HG03095 (cell line): ENCODE results near the gene NDRG2.

Experiments
- ATAC-seq: cut with Tn5 transposase; IDR thresholded peaks from one replicate; pipeline ENCODE4 v1.9.1; 2021; ENCODE audit warnings: moderate library complexity; ENCODE audit not compliant: unreplicated experiment

NDRG2 gene

DNA sequence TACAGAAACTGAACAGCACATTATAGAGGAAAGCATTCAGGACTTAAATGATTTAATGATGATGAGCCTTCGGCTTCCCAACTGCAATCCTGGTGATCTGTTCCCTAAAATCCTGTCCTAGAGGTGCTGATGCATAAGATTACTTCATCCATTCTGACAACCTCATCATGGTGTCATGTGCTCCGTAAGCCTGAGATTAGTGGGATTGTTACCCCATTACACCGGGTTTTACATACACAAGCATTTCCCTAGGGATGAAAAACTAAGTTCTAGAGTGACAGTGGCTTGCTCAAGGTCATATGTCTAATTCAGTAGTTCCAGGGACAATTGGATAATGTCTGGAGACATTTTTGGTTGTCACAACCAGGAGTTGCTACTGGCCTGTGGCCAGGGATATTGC lies 12.3 kb upstream of the NDRG2 start:
- ATAC-seq = no peak

DNA sequence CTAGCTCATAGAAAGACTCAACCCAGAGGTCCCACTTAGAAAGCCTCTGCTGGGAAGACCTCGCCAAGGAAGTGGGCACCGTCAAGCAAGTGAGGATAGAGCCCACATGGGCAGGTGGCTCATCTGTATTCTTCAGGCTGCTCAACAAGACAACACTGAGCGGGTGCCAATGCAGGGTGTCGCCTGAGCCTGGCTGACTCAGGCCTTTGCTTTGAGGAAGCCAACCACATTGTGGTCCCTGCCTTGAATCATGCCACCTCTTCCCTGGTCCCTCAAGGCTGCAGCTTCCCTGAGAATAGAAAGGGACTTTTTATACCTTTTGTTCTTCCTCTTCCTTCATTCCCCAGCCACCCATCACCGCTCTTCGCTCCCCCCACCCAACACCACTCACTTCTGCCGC lies 11.9 kb upstream of the NDRG2 start:
- ATAC-seq = no peak

DNA sequence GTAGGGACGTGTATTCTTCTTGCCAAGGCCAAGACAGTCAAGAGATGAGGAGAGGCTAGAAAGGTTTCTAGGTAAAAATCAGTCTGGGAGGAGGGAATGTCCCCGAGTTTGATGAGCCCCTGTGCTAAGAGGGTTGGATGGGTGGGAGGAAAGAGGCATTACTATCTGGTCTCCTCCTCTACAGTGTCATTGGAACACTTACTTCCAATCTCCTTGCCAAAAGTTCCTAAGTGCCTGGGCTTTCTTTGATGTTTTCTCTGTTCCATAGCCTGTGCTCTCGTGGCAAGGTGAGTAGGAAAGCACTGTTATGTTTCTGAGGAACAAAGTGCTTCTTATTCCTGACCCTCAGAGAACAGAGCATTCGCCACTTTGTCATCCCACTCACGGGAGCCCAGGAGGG lies 9.8 kb upstream of the NDRG2 start, which contains the start of gene RNASE13:
RNASE13 (minus strand) TSS at position 101 of the 400 bp plus-strand sequence. CDS start 519 bp downstream, outside the sequence.
- ATAC-seq = no peak

DNA sequence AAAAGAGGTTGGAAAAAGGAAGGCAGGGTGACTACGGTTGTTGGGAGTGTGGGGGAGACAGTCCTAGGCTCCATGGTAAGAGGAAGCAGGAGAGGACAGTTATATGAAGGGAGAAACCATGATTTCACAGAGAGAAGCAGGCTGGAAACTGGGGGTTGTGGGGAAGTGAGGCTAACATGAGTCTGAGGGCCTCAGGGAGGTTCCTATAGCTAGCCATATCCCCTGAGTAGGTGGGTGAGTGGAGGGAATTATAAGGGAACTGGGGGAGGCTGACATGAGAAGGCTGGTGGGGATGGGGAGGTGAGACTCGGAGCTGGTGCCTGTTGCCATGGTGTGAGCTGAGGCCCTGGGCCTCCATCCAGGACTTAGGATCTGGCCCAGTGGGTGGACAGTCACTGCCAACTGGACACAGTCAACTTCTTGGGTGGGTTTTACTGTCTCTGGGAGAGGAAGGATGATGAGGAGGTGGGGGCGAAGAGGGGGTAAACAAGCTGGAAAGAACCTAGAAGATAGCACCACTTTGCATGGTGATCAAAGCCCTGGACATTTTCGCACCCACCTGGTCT lies 8.4 kb upstream of the NDRG2 start:
- ATAC-seq = no peak

DNA sequence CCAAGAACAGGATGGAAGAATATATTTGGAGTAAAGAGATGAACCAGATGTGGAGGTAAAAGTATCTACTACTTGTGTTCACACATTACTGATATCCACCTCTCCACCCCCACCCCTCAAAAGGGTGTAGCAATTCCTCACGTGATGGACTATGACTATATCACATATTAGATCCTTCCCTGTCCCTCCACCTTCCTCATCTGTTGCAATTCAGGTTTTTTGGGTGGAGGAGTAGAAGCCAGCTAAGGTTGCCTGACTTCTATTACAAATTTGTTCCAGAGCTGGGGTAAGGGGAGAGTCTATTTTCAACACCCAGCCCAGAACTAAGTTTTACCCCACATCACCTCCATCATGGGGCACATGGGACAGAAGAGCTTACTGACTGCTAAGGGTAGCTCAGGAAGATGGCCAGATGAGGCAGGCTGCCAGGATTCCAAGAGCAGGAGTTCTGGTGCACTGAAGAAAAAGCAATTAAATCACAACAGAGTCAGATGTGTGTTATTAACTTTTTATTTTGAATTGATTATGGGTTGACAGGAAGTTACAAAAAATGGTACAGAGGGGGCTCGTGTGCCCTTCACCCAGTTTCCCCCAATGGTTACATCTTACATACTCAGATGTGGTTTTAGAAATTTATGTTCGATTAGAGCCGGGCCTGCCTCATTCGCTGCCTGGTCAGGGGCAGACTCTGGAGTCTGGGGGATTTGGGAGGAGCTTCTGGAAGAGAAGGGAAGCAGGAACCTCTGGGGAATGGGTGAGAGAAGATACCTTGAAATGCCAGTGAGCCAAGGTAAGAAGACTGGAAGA lies 7.7 kb upstream of the NDRG2 start:
- no peak for ATAC-seq

DNA sequence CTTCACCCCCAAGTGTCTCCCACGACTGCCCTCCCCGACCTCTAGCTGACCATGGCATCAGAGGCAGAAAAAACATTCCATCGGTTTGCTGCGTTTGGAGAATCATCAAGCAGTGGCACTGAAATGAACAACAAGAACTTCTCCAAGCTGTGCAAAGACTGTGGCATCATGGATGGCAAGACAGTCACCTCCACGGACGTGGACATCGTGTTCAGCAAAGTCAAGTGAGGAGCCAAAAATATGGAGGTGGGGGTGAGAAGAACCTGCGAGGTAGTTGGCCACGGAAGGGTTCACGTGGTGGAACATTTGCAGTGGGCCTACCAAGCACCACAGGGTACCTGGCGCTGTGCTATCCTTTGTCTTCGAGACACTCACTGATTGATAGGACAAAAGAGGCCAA lies 5.7 kb upstream of the NDRG2 start:
- ATAC-seq = no peak

DNA sequence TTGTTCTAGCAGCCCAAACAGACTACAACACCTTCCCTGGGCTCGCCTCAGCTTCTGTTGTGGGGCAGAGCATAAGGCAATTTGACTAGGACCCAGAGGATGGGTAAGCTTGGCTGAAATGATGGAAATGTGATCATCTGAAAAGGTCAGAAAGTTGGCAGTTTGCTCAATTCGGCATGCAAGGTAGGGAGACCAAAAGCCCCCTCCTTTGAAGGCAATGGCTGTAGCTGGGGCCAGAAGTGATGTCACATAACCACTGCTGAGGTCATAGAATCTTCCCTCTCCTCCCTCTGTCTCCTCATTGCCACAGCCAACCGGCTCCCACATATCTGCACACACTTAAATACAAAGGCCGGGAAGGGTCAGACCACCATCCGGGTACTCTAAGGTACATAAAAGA lies 5.1 kb upstream of the NDRG2 start, which contains the start of gene TPPP2:
TPPP2 (plus strand) TSS at position 301 of the 400 bp plus-strand sequence. CDS start 365 bp downstream, outside the sequence.
- no peak for ATAC-seq

DNA sequence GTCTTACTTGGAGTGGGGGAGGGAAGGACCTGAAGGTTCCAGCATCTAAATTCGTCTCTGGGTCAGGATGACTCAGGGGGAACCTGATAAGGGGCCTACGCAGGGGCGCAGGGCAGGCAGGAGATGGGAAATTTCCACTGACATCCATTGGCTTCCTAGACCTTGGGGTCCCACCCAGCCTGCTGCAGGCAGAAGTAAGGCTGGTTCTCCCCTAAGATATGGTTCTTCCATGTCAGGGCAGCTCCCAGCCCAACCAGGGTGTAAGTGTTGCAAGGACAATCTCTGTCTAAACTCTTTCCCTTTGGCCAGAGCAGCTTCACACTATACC lies 2.1 kb upstream of the NDRG2 start:
- no peak for ATAC-seq

DNA sequence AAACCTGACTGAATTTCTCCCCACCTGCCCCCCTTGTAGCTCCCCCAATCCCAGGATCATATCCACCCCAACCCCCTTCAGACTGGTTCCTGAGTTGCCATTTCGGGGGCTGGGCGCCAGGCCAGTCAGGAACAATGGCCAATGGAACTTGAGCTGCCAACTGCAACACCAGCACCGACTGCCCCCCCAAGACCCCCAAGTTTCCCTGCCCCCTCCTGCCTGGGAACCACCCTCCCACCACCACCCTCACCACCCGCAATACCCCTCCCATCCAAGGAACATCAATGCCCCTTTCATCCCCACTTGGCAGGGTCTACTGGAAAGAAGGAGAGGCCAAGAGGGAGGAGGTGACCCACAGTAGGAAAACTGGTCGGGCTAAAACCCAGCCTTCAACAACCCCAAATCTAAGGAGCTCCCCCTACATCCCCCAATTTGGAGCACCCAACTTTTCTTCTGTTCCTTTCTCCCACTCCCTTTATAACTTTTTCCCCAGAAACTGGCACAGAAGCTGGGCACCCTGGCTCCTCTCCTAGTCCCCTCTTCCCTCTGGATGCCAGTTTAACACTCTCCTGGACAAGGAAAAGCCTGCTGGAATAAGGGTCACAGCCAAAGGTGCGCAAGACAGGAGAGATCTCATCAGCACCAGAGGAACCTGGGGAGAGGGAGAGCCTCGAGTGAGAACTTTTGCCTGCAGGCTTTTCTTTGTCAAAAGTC lies 1.6 kb upstream of the NDRG2 start:
- ATAC-seq = no peak

DNA sequence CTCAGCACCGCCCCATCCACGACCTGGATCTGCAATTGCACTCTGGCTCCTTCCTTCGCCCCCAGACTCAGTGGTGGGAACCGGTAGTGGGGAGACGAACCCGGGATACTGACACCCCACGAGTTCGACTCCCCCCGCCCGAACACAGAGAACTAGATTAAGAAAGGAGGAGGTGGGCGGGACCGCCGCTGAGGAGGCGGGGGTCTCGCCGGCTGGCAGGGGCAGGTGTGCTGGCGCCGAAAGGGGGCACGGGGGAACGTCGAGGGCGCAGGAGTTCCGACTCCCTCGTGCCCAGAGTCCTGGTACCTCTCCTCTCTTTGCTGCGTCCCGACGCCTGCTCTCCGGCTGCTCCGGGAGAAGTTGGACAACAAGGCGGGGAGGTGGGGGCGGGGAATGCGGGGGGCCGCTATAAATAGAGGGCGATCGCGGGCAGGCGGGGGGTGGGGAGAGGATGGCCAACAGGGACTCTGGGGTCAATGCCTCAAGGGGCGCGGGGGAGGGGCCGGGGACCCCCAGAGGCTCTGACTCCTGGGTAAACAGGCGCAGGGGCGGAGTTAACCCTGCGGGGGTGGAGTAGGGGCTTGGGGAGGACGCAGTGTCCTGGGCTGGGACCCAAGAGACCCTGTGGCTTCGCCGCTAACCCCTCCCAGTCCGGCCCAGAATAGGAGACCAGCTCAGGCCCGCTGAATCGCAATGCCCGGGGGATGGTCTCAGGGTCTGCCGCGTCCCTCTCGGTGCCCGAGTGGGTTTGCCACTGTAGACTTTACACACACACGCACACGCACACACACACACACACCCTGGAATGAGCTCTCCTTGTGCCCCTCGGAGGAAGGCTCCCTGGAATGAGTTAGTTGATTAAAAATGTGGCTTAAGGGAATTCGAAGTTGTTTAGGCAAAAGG lies 761 bp upstream of the NDRG2 start:
- no peak for ATAC-seq

DNA sequence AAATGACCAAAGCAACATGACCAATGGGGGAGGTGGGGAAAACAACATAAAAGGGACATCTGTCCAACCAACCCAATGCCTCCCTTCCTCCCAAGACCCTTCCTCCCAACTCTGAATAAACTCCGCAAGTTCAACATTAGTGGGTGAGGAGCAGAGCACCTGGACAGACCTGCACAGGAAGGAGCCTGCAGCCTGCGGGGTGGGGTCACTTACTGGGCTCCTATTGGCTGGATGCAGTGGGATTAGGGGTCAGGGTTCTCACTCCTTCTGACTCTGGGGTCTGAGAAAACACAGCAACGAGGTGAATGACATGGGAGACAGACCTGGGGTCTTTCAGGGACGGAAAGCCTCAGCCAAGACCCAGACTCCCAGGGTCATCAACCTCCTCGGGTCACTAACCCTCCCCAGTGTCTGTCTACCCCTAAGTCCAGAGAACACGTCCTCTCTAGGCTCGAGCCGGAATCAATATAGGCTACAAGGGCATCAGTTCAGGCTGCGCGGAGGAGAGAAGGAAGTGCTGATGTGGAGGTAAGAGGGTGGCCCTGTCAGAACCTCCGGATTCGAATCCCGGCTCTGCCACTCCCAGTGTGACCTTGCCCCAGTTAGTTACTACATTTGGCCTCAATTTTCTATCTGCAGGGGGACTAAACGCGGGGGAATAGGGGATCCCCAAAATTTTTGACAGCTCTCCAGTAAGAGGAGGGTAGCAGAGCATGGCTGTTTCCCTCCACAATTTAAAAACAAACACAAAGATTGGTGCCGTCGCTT lies 860 bp downstream of the NDRG2 start:
- ATAC-seq = no peak

DNA sequence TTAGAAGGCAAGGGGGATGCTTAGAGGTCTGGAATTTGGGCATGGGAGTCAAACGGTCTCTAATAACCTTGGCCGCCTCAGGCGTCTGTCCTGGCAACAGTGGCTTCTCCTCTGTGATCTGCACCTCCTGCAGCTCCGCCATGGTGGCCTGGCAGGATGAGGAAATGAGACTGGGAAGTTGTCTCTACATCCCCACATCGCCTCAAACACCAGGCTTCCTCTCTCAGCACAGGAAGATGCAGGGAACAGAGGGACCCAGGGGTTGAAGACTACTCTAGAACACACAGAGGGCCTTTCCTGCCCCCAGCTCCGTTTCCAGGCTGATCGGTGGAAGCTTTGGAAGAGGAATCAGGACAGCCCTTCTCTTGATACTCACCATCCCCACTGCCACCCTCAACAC lies 1.7 kb downstream of the NDRG2 start:
- no peak for ATAC-seq

DNA sequence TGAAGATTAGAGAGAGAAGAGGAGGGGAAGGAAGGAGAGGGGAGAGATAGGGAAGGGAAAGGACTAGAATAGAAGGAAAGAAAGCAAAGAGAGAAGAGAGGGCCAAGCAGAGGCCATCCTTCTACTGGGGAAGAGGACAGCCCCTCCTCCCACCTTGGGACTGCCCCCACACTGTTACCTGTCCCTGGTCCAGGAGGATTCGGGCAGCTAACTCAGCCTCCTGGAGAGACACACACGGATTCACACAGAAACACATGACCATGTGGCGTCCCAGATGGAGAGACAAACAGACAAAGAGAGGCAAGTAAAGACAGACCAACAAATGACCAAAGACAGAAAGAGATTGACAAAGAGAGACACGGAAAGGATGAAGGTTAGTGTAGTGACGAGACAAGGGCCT lies 2.2 kb downstream of the NDRG2 start:
- no peak for ATAC-seq

DNA sequence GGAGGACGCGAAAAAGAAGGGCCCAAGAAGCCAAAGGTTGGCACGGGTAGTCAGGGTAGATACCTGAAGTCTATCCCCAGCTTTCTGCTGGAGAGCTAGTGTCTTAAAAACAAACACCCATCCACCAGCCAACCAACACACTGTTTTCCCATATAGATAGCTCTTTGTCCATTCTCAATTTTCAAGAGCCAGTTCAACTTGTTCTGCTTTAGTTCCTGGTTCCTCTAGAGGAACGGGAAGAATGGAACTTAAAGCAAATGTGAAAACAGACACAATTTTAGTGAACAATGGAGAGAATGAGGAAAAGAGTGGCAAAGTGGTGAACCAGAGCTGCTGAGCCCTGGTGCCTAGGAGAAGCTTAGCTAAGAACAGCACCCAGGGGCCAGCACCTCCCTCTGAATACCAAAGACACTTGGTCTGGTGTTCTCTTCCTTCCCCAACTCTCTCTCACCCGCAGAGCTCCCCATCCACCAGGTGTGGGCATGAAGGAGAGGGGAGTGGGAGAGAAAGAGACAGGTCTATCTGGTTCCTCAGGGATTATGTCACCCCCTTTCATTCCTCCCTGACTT lies 3.8 kb downstream of the NDRG2 start:
- no peak for ATAC-seq

DNA sequence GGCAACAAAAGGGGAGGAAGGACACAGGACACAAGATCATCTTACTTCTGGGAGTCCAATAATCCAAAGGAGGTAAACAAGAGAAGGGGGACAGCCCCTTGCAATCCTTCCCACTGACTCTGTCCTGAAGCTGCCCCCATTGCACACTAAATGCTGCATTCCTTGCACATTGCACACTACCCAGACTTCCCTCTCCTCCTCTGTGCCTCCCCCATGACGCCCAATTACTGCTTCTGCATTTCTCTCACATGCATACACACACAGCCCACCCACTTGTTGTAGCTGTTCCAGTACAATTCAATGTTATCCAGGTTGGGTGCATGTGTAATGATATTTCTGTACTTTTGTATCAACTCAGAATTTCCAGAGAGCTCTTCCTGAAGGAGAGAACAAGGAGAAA lies 5.5 kb downstream of the NDRG2 start:
- ATAC-seq = no peak

DNA sequence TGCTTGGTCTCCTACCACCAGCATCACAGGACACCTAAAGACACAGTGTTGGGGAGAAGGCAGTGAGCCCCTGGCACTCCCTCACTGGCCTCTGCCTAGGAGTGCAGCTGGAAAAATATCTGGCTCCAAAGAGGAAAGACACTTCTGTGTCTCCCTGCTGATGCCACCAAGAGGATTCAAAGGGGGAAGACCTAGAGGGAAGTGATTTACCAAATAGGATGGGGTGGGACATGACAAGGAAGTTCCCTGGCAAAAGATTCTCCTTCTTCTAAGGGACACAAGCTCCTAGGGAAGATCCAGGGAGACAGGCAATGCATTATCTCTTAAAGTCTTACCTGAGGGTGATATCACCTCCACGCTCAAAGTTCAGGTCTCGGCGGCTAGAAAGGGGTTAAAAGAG lies 6.1 kb downstream of the NDRG2 start:
- ATAC-seq = no peak

DNA sequence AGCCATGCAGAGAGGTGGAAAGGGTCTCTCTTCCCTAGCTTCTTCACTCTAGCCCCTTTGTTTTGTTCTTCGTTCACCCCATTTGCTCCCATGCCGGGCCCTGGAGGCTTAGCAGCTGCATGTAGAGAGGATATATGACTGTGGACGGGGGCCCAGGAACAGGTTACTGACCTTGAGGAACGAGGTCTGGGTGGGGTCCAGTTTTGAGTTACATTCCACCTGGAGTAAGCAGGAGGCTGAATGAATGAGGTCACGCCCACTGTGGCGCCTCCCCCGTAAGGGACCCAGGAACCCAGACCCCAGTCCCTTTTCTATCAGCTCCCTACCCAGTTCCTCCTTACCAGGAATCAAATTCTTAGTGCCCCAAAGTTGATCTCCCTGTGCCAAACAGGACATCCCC lies 6.6 kb downstream of the NDRG2 start:
- no peak for ATAC-seq

DNA sequence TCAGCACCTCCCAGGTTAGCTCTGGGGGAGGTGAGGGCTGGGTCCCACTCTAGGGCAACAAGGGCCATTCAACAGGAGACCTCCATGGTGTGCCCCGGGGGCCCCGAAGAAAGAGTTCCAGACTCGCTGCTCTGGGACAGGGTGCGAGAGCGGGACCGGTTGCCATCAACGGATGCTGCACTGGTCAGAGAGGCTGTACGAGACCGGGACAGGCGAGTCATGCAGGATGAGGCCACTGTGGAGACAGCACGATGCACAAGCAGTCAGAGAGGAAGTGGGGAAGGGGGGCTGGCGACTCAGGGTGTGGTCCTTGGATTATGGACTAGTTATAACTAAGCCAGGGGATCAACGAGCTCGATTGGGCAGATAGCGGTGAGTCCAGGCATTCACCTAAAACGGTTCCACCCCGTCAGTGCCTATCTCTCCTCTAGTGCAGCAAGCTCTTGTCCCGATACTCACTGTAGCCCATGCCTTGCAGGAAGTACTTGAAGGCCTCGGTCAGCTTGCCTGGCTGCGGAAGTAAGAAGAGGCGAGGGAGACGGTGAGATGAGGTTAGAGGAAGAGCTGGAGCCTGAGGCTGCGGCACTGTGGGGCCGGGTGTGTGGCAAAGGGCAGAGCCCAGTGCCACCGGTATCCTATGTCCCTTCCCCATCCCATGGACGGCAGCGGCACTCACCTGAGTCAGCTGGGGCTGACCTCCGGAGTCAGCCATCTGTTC lies 7.2 kb downstream of the NDRG2 start:
- ATAC-seq = no peak

DNA sequence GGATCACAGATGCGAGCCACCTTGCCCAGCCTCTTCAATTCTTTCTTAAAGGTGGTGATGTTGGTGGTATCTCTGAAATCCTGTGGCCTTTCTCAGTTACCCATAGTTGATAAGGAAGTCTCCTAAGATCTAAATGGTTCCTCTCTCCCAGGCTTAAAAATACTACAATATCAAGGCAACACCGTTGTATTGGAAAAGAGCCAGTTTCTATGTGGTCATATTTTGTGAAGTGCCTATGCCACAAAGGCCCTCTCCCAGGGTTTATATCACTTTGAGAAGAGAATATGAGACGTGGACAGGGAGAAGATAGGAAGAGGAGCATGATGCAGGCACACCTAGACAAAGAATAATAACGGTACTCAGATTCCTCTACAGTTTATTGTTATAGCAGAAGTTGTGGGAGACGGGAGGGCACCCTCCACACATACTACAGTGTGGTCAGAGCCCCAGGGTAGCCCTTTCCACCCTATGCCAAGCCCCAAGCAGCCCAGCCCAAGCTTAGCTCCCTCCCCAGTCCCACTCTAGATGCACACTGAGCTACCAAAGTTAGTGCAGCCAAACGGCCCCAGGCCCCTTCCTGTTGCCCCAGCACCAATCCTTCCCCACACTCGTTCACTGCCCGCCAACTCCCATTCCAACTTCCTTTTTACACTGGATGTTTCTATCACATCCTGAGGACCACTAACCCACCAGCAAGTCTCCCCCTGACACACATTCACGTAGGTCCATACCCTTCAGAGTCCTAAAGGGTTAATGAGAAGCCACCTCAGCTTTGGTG lies 8.3 kb downstream of the NDRG2 start:
- no peak for ATAC-seq
